Measurements from ENCODE around the gene ASAP3. TPM values are rescaled to one million over a fixed set of nuclear protein-coding genes. Genes with fewer than 3 reads are reported as not detected.

ASAP3 gene
- total RNA-seq, 1 experiment from 2014 or later: 17.6 TPM

DNA sequence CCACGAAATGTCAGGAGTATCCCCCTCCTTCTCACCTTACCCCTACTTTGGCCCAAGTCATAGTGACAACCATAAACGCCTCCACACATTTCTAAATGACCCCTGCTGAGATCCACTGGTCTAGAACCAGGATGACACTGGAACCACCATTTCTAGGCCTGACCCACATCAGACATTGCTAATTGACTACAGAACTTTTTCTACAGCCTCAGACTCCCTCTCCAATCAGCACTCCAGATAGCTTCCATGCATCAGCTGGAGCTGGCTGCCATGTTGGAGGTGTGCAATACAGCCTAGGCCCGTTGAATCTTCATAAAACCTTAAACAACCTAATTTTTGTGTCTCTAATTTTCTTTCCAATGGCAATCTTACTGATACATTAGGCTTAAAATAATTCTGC is 78.0 kb downstream of the ASAP3 start:
- Histone ChIP-seq H3K27ac (no peak overlapping the region), H3F3A (ENCODE audit: insufficient read depth, low read depth) (peaks cover 23% of the 10 kb centered on the region), H3K4me2 (no peak overlapping the region), H3K36me3 (ENCODE audit: low read depth) (no peaks in the 10 kb centered on the region), H3K9me3 (ENCODE audit: insufficient read depth, low read depth) (no peaks in the 10 kb centered on the region), H3K79me2 (ENCODE audit: low read depth) (no peaks in the 10 kb centered on the region), H4K20me1 (ENCODE audit: insufficient read depth) (no peaks in the 10 kb centered on the region), H2AFZ (no peak overlapping the region), H3K27me3 (ENCODE audit: insufficient read depth, low read depth) (no peaks in the 10 kb centered on the region), H3K4me1 (replicated peaks; ENCODE audit: insufficient read depth) (peaks cover 30% of the 10 kb centered on the region), H3K9me2 (ENCODE audit: insufficient read depth) (no peaks in the 10 kb centered on the region), H3K4me3 (no peak overlapping the region)
- intact Hi-C loops (cut with micrococcal nuclease; ENCODE audit: unreplicated experiment): loop anchor here (2.0 kb wide), 1 partner anchor 47 kb away; no protein-coding TSS in a partner anchor
- DNase-seq: no peak
- POLR2A ChIA-PET (ENCODE audit: unreplicated experiment): no interaction called here
- BruUV-seq (replicated peaks): no TSS peak
- TF ChIP-seq EZH2 (IDR thresholded peaks at IDR 0.05; ENCODE audit: low read depth): no peak
- TF ChIP-seq, protein P1, sequence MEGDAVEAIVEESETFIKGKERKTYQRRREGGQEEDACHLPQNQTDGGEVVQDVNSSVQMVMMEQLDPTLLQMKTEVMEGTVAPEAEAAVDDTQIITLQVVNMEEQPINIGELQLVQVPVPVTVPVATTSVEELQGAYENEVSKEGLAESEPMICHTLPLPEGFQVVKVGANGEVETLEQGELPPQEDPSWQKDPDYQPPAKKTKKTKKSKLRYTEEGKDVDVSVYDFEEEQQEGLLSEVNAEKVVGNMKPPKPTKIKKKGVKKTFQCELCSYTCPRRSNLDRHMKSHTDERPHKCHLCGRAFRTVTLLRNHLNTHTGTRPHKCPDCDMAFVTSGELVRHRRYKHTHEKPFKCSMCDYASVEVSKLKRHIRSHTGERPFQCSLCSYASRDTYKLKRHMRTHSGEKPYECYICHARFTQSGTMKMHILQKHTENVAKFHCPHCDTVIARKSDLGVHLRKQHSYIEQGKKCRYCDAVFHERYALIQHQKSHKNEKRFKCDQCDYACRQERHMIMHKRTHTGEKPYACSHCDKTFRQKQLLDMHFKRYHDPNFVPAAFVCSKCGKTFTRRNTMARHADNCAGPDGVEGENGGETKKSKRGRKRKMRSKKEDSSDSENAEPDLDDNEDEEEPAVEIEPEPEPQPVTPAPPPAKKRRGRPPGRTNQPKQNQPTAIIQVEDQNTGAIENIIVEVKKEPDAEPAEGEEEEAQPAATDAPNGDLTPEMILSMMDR (conservative IDR thresholded peaks at IDR 0.05): no peak
- CTCF ChIA-PET: no interaction called here

- no peaks in the 10 kb centered on the region for H3K9me3 ChIP-seq (ENCODE audit: insufficient read depth, low read depth)
- peaks cover 23% of the 10 kb centered on the region for H3F3A ChIP-seq (ENCODE audit: insufficient read depth, low read depth)
- H2AFZ ChIP-seq: no peak overlapping the region
- peak; percentile 92 to 96 for DNase-seq
- TF ChIP-seq, protein P1 (conservative IDR thresholded peaks at IDR 0.05): peak; percentile 88
- no peak for TF ChIP-seq EZH2 (IDR thresholded peaks at IDR 0.05; ENCODE audit: low read depth)
- H3K4me1 ChIP-seq (replicated peaks; ENCODE audit: insufficient read depth): peaks cover 31% of the 10 kb centered on the region
- intact Hi-C loops (cut with micrococcal nuclease; ENCODE audit: unreplicated experiment): loop anchor here (1.0 to 5.0 kb wide), 7 partner anchors 27 to 428 kb away; partner anchors contain the start of gene HNRNPR
- TSS peak; percentile 39 for BruUV-seq (replicated peaks)
- no peaks in the 10 kb centered on the region for H3K36me3 ChIP-seq (ENCODE audit: low read depth)
- H3K9me2 ChIP-seq (ENCODE audit: insufficient read depth): no peaks in the 10 kb centered on the region
- CTCF ChIA-PET: interaction anchor here (0.6 to 1.4 kb wide), 10 partner anchors 10 to 983 kb away, joined by 3 to 10 read pairs (median 4); partner anchors contain the start of genes HNRNPR and ZNF436
- H3K79me2 ChIP-seq (ENCODE audit: low read depth): no peaks in the 10 kb centered on the region
- POLR2A ChIA-PET (ENCODE audit: unreplicated experiment): interaction anchor here (0.5 to 1.4 kb wide), 7 partner anchors 36 to 328 kb away, joined by 3 to 25 read pairs (median 4); partner anchors contain the start of gene HNRNPR
- H4K20me1 ChIP-seq (ENCODE audit: insufficient read depth): no peaks in the 10 kb centered on the region
- H3K27ac ChIP-seq: peak overlapping the region; percentile 73
- H3K4me2 ChIP-seq: peak overlapping the region; percentile 71
- peak overlapping the region; percentile 25; the same call in 1 of the 2 replicates for H3K4me3 ChIP-seq
- H3K27me3 ChIP-seq (ENCODE audit: insufficient read depth, low read depth): no peaks in the 10 kb centered on the region
Observed at GRCh38 chr1:23403735-23404486, 80.1 kb downstream of the ASAP3 start.

- Histone ChIP-seq H3K36me3 (ENCODE audit: low read depth) (no peaks in the 10 kb centered on the region), H3K4me1 (replicated peaks; ENCODE audit: insufficient read depth) (peaks cover 31% of the 10 kb centered on the region), H3K79me2 (ENCODE audit: low read depth) (no peaks in the 10 kb centered on the region), H3K4me2 (peak overlapping the region; percentile 71), H3K9me3 (ENCODE audit: insufficient read depth, low read depth) (no peaks in the 10 kb centered on the region), H2AFZ (no peak overlapping the region), H3K9me2 (ENCODE audit: insufficient read depth) (no peaks in the 10 kb centered on the region), H3K4me3 (peak overlapping the region; percentile 23; the same call in 1 of the 2 replicates), H3K27me3 (ENCODE audit: insufficient read depth, low read depth) (no peaks in the 10 kb centered on the region), H4K20me1 (ENCODE audit: insufficient read depth) (no peaks in the 10 kb centered on the region), H3K27ac (peak overlapping the region; percentile 73), H3F3A (ENCODE audit: insufficient read depth, low read depth) (peaks cover 23% of the 10 kb centered on the region)
- ChIA-PET POLR2A (ENCODE audit: unreplicated experiment) (interaction anchor here (0.5 to 1.4 kb wide), 7 partner anchors 34 to 328 kb away, joined by 3 to 25 read pairs (median 4); partner anchors contain the start of genes HNRNPR and ZNF436), CTCF (interaction anchor here (0.6 to 1.4 kb wide), 10 partner anchors 9 to 983 kb away, joined by 3 to 10 read pairs (median 4); partner anchors contain the start of genes HNRNPR and ZNF436)
- intact Hi-C loops (cut with micrococcal nuclease; ENCODE audit: unreplicated experiment): loop anchor here (1.0 to 5.0 kb wide), 3 partner anchors 26 to 74 kb away; no protein-coding TSS in a partner anchor
- DNase-seq: no peak
- BruUV-seq (replicated peaks): TSS peak; percentile 19
- TF ChIP-seq, protein P1 (conservative IDR thresholded peaks at IDR 0.05): no peak
- no peak for TF ChIP-seq EZH2 (IDR thresholded peaks at IDR 0.05; ENCODE audit: low read depth)
Observed at GRCh38 chr1:23403355-23403734, 80.6 kb downstream of the ASAP3 start.
